Suprapubic skin (tissue), 3 donors: ENCODE measurements around the gene SETX.

ENCODE experiments used
- CTCF ChIP-seq, 2 donors: fragments of 200-600 bp in 1 of 2; fragments of 450-650 bp in 1 of 2; sonication (generic) in 1 of 2; IDR thresholded peaks; one replicate each; pipeline ENCODE4 v1.5.1; 2016 to 2019; ENCODE audit warnings: antibody characterized with exemption in 2 of 2, mild to moderate bottlenecking in 1 of 2, moderate library complexity in 1 of 2
- EP300 ChIP-seq: sonication (generic); formaldehyde crosslinking; IDR thresholded peaks from one replicate; pipeline ENCODE4 v1.6.1; 2017; ENCODE audit warnings: antibody characterized with exemption
- POLR2A ChIP-seq, 2 donors: fragments of 450-650 bp; IDR thresholded peaks; one replicate each; pipeline ENCODE4 v1.6.1; 2017; ENCODE audit warnings: antibody characterized with exemption in 2 of 2, mild to moderate bottlenecking in 2 of 2, moderate library complexity in 2 of 2

GRCh38 chr9:132370592-132370991 lies 15.8 kb upstream of the SETX start:
- TF ChIP-seq CTCF (IDR thresholded peaks at IDR 0.05) (no peak), POLR2A (IDR thresholded peaks at IDR 0.05) (no peak), EP300 (no peak)
